GM15510 (cell line): ENCODE results near the gene NUBPL.

Experiments
- POLR2A ChIP-seq: IDR thresholded peaks from 3 replicates; pipeline ENCODE4 v1.6.1; 2011; ENCODE audit warnings: borderline replicate concordance; ENCODE audit not compliant: insufficient read length; ENCODE audit errors: extremely low read depth

Gene NUBPL

DNA sequence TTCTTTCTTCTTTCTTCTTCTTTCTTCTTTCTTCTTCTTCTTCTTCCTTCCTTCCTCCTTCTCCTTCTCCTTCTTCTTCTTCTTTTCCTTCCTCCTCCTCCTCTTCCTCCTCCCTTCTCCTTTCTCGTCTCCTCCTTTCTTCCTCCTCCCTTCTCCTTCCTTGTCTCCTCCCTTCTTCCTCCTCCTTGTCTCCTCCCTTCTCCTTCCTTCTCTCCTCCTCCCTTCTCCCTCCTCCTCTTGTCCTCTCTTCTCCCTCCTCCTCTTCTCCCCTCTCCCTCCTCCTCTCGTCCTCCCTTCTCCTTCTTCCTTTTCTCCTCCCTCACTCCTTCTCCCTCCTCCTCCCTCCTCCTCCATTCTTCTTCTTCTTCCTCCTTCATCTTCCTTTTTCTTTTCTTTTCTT is 44.5 kb downstream of the NUBPL start:
- no peak for TF ChIP-seq POLR2A

DNA sequence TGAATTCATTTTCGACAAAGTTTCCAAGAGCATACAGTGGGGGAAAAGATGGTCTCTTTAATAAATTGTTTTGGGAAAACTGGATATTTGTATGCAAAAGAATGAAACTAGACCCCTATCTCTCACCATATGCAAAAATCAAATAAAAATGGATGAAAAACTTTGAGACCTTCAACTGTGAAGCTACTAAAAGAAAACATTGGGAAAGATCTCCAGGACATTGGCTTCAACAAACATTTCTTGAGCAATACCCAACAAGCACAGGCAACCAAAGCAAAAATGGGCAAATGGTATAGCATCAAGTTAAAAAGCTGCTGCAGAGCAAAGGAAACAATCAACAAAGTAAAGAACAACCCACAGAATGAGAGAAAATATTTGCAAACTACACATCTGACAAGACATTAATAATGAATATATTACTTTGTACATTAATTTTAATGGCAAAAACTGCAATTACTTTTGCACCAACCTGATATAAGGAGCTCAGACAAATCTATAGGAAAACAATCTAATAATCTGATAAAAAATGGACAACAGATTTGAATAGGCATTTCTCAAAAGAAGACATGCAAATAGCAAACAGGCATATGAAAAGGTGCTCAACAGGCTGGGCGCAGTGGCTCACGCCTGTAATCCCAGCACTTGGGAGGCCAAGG is 50.7 kb downstream of the NUBPL start:
- no peak for TF ChIP-seq POLR2A

DNA sequence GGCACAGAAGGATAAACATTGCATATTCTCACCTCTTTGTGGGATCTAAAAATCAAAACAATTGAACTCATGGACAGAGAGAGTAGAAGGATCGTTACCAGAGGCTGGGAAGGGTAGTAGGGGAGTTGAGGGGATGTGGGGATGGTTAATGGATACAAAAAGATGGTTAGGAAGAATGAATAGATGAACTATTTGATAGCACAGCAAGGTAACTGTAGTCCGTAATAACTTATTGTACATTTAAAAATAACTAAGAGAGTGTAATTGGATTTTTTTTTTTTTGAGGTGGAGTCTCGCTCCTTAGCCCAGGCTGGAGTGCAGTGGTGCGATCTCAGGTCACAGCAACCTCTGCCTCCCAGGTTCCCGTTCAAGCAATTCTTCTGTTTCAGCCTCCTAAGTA is 52.0 kb downstream of the NUBPL start:
- TF ChIP-seq POLR2A = no peak

DNA sequence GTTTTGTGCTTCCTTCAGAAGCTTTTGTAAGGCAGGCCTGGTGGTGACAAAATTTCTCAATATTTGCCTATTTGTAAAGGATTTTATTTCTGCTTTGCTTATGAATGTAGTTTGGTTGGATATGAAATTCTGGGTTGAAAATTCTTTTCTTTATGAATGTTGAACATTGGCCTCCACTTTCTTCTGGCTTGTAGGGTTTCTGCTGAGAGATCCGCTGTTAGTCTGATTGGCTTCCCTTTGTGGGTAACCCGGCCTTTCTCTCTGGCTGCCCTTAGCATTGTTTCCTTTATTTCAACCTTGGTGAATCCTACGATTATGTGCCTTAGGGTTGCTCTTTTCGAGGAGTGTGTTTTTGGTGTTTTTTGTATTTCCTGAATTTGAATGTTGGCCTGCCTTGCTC is 58.2 kb downstream of the NUBPL start:
- TF ChIP-seq POLR2A = no peak

- no peak for TF ChIP-seq POLR2A
These were observed 60.9 kb downstream of the NUBPL start for GRCh38 chr14:31622060-31622459.

DNA sequence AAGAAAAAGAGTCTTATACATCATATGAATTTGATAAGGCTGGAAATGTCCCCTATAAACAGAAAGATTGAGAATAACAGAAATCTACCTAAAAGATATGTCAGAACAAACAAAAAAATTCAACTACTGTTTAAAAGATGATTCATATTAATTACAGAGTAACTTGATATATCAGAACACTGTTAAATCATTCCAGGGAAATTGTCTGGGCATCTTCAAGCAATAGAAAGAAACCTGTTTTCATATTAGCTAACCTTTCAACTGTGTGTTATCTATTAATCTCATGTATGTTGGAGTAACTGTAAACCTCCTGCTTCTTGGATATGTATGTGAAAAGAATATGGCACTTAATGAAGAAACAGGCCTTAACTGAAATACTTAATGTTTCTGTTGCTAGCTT is 96.7 kb downstream of the NUBPL start:
- no peak for TF ChIP-seq POLR2A

DNA sequence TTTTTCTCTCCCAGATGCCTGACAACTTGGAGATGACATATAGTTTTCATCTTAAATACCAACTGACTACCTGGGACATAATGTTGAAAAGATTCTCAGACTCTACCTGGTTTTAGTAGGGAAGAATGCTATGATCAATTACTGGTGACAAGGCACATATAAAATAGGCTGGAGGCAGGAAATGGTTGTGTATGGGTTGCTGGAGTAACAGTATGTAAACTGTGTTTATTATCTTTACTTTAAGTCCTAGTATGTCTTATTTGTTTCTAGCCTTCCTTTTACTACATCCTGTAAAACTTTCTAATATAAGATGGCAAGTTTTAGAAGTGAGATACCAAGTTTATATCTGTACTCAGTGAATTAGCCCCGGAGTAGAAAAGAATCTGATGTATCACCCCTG is 98.1 kb downstream of the NUBPL start:
- TF ChIP-seq POLR2A = no peak

DNA sequence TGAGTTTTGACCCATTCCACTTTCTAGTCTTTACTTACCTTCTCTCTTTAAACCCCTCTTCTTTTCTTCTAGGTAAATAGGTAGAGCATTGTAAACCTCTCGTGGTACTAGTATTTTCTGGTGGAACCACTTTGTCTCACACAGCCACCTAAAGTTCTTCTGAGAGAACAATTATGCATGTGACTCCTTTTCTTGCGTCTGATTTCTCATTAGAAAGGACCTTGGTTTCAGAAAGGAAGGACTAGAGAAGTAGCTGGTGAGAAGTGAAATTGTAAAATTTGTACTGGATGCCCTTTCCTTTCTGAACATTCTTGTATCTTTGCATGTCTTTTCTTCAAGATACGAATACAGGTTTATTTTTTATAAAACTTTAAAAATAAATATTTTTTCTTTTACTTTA is 99.0 kb downstream of the NUBPL start:
- TF ChIP-seq POLR2A = no peak

DNA sequence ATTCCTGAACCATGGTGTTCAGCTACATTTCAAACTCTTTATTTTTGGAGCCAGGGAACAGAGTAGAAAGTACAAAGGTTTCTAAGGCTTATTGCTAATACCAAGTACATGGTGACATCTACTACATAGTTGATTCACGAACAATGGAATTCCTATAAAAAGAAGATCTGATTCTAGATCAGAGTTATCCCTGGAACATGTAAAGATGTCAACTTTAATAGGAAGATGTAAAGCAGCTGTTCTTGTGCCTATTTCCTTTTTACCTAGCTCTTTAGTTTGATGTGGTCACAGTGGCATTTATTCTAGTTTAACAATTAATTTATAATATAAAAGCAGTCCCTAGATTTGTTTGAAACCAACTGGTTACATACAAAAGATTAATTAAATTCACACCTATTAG is 99.5 kb downstream of the NUBPL start:
- no peak for TF ChIP-seq POLR2A

DNA sequence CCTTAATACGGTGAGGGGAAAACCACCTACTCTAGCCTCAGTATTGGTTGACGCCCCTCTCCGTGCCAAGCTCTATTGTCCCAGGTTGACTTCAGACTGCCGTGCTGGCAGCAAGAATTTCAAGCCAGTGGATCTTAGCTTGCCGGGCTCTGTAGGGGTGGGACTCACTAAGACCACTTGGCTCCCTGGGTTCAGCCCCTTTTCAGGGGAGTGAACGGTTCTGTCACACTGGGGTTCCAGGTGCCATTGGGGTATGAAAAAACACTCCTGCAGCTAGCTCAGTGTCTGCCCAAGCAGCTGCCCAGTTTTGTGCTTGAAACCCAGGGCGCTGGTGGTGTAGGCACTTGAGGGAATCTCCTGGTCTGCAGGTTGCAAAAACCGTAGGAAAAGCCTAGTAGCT is 107.1 kb downstream of the NUBPL start:
- no peak for TF ChIP-seq POLR2A

DNA sequence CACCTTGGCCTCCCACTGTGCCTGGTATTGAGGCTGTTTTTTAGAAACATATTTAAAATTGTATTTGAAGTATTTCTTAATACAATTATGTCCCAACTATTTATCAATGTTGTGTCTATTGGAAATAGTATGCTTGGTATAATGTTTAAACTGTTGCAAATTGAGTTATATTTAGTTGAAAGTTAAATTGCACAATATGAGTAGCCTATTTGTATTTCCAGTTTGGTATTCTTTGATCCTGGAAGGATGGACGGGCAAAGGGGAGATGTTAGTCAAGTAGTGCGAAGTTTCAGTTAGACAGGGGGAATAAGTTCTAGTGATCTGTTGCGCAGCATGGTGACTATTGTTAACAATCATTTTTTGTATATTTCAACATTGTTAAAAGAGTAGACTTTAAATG is 111.5 kb downstream of the NUBPL start:
- no peak for TF ChIP-seq POLR2A

GRCh38 chr14:31677052-31677451 is 115.8 kb downstream of the NUBPL start:
- no peak for TF ChIP-seq POLR2A

GRCh38 chr14:31677630-31678029 is 116.4 kb downstream of the NUBPL start:
- no peak for TF ChIP-seq POLR2A

DNA sequence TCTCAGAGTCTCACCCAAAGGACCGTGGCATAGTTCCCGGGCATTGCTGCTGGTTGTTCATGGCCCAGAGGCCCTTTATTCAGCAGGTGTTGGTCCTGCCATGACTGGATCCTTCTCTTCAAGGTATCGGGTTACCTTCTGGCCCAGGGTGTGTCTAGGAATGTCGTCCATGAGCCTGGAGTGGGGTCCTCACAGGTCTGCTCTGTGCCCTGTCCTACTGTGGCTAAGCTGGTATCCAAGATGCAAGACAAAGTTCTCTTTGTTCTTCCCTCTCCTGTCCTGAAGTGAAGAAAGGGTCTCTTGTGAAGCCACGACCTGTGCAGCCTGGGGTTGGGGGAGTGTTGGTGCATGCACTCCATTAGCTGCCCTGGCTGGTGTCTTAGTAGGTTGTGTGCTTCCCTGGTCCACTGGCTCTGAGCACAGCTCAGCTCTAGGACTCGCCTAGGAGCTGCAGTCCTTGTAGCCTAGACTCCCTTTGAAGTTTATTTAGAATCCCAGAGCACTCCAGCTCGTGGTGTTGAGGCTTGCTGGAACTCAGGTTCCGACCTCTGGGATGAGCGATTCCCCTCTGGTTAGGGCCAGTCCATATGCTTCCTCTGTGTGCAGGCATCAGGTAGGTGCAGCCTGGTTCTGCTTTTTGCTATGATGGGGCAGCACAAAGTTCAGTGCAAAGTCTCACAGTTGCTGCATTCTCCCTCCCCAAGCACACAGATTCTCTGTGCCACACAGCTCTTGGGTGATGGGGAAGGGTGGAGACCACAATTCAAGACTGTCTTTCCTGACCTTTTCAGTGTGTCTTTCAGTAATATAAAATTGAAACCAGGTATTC is 117.4 kb downstream of the NUBPL start:
- no peak for TF ChIP-seq POLR2A

DNA sequence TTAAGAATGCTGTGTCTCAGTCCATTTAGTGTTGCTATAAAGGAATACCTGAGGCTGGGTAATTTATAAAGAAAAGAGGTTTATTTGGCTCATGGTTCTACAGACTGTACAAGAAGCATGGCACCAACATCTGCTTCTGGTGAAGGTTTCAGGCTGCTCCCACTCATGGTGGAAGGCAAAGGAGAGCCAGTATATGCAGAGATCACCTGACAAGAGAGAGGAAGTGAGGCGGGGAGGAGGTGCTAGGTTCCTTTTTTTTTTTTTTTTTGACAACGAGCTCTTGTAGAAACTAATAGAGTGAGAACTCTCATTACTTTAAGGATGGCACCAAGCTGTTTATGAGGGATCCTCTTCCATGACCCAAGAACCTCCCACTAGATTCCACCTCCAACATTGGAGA is 121.6 kb downstream of the NUBPL start:
- no peak for TF ChIP-seq POLR2A

- no peak for TF ChIP-seq POLR2A
These were observed 126.5 kb downstream of the NUBPL start for GRCh38 chr14:31687726-31688125.

DNA sequence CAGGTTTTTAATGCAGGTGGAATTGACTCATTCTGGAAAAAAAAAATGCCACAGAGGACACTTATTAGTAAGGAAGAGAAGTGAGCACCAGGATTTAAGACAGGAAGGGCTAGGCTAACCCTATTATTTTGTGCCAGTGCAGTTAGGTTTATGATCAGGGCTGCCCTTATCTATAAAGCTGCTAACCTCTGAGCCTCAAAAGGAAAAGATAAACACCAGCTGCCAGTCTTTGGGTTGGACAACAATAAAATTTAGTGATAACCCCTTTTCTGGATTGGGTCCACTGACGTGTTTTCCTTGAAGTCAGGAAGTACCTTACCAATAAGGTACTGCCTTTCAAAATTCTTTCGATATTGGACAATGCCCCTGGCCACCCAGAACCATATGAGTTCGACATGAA is 128.9 kb downstream of the NUBPL start:
- no peak for TF ChIP-seq POLR2A

DNA sequence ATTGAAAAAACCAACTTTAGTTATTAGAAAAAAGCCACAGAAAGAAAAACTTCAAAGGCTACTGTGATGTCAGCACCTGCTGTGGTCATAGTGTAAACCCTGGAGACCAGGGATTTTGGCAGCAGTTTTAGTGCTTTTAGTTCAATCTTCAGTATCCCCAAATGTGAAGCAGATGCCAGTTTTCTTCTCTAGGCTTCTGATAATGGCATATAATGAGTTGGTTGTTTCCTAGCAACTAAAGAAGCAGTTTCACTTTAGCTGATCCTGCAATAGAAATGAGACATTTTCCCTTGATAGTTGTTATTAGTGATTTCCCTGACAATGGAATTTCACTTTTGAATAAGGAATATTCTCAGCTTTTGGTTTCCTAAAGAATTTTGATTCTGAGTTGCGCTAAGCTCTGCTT is 131.2 kb downstream of the NUBPL start:
- TF ChIP-seq POLR2A = no peak

DNA sequence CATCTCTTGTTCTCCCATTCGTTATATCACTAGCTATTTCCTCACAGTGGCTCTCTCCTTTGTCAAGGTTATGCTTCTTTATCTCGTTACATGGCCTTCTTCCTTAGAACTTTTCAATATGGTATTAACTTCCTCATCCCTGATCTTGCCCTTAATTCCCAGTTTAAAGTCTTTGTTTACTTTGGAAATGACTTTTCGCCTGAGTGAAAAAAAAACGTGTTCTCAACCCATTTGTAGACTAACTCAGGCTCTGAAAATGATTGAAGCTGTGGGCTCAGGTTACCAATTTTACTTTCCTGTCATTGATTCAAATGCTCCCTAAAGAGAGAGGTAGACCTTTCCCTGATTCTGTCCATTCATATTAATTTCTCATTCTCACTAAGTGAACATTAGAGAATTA is 135.2 kb downstream of the NUBPL start:
- no peak for TF ChIP-seq POLR2A
